ENCODE data around the gene ZRANB1. TPM values are rescaled to one million over a fixed set of nuclear protein-coding genes. Genes with fewer than 3 reads are reported as not detected.
A peak's percentile ranks its signal among the peaks of the same experiment; 100 is the strongest.

The ZRANB1 gene
- total and polyA plus RNA-seq, 2 of the 13 experiments (the other 11 are each of a cell fraction or from before 2014, with no cell fraction given), result 10.3 to 19.6 TPM

DNA sequence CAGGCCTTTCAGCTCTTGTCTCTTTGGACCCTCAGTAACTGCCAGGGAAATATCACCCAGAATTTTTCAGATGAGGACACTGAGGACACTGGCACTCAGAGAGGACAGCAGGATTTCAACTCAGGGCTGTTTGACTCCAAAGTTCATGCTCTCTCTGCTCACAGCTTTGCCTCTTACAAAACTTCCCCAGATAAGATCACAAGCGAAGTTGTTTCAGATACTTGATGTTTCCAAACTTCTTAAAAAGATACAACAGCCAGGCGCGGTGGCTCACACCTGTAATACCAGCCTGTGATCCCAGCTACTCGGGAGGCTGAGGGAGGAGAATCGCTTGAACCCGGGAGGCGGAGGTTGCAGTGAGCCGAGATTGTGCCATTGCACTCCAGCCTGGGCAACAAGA lies 32.4 kb upstream of the ZRANB1 start:
- 3% methylated on average over 8 of the region's 8 CpGs for WGBS (ENCODE audit: low lambda C conversion rate)
- no peaks in the 10 kb centered on the region for H3K27me3 ChIP-seq (ENCODE audit: control insufficient read depth in 1 of 2, insufficient read depth in 2 of 2, low read length in 2 of 2)
- peak overlapping the region; percentile 42 for H3K27ac ChIP-seq (ENCODE audit: extremely low read length, insufficient read depth, low read length)
- H4K20me1 ChIP-seq (ENCODE audit: insufficient read depth, low read length), result no peaks in the 10 kb centered on the region
- in situ Hi-C loops (cut with HindIII; ENCODE audit: extremely low pct_ligation_motif_present, low pct_unique_long_range_greater_than_20kb) (no loop called here), intact Hi-C loops (cut with micrococcal nuclease; ENCODE audit: unreplicated experiment) (no loop called here)
- ChIA-PET POLR2A (interaction anchor here (0.6 to 0.7 kb wide), 2 partner anchors 8 to 108 kb away, joined by 3 read pairs; partner anchors contain the start of gene ABRAXAS2), CTCF (ENCODE audit: low intra/inter-chr PET ratio, low total read pairs) (no interaction called here)
- BruUV-seq (replicated peaks), result no TSS peak
- peak overlapping the region; percentile 37; the same call in 1 of the 2 replicates for H3K9ac ChIP-seq (ENCODE audit: insufficient read depth, low read depth, low read length)
- H3K4me3 ChIP-seq (replicated peaks in 1 of 3; ENCODE audit: insufficient read depth in 1 of 3, low read depth in 2 of 3, low read length in 3 of 3), result peak overlapping the region; percentile 41 to 45 (median 44); a peak in 5 of 6 replicates
- DNase-seq (ENCODE audit: low spot score) (peak; percentile 77), FAIRE-seq (peak; percentile 77), ATAC-seq (peak; percentile 82)
- H3K4me2 ChIP-seq (ENCODE audit: low read depth, low read length), result peak overlapping the region; percentile 71
- H3K9me3 ChIP-seq (ENCODE audit: low read length), result no peaks in the 10 kb centered on the region
- H3K79me2 ChIP-seq (ENCODE audit: insufficient read depth, low read length), result no peaks in the 10 kb centered on the region
- no peaks in the 10 kb centered on the region for H3K36me3 ChIP-seq (replicated peaks in 1 of 2; ENCODE audit: control insufficient read depth in 1 of 2, insufficient read depth in 2 of 2, low read length in 2 of 2)
- H3K4me1 ChIP-seq (ENCODE audit: insufficient read depth, low read length), result peaks cover 63% of the 10 kb centered on the region
- H2AFZ ChIP-seq (ENCODE audit: low read length), result peak overlapping the region; percentile 62
- TF ChIP-seq SALL2 (CRISPR knock-in tag; IDR thresholded peaks at IDR 0.05) (no peak), KDM4B (CRISPR knock-in tag; IDR thresholded peaks at IDR 0.05) (no peak), KDM6A (CRISPR knock-in tag; IDR thresholded peaks at IDR 0.05; ENCODE audit: low read depth) (no peak), AHDC1 (CRISPR knock-in tag; IDR thresholded peaks at IDR 0.05; ENCODE audit: borderline replicate concordance) (no peak; the same call in 1 of the 2 replicates), ZBTB39 (CRISPR knock-in tag; IDR thresholded peaks at IDR 0.05) (no peak), ZNF589 (CRISPR knock-in tag; conservative IDR thresholded peaks at IDR 0.05) (no peak), IRF2 (CRISPR knock-in tag; IDR thresholded peaks at IDR 0.05) (peak; percentile 19; the same call in 1 of the 2 replicates), CEBPG (CRISPR knock-in tag; IDR thresholded peaks at IDR 0.05) (peak; percentile 58), MTA3 (CRISPR knock-in tag; IDR thresholded peaks at IDR 0.05) (no peak)
- TF ChIP-seq, protein P1, sequence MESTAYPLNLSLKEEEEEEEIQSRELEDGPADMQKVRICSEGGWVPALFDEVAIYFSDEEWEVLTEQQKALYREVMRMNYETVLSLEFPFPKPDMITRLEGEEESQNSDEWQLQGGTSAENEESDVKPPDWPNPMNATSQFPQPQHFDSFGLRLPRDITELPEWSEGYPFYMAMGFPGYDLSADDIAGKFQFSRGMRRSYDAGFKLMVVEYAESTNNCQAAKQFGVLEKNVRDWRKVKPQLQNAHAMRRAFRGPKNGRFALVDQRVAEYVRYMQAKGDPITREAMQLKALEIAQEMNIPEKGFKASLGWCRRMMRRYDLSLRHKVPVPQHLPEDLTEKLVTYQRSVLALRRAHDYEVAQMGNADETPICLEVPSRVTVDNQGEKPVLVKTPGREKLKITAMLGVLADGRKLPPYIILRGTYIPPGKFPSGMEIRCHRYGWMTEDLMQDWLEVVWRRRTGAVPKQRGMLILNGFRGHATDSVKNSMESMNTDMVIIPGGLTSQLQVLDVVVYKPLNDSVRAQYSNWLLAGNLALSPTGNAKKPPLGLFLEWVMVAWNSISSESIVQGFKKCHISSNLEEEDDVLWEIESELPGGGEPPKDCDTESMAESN (CRISPR knock-in tag; conservative IDR thresholded peaks at IDR 0.05), result no peak
- TF ChIP-seq, protein P2, sequence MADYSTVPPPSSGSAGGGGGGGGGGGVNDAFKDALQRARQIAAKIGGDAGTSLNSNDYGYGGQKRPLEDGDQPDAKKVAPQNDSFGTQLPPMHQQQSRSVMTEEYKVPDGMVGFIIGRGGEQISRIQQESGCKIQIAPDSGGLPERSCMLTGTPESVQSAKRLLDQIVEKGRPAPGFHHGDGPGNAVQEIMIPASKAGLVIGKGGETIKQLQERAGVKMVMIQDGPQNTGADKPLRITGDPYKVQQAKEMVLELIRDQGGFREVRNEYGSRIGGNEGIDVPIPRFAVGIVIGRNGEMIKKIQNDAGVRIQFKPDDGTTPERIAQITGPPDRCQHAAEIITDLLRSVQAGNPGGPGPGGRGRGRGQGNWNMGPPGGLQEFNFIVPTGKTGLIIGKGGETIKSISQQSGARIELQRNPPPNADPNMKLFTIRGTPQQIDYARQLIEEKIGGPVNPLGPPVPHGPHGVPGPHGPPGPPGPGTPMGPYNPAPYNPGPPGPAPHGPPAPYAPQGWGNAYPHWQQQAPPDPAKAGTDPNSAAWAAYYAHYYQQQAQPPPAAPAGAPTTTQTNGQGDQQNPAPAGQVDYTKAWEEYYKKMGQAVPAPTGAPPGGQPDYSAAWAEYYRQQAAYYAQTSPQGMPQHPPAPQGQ (CRISPR knock-in tag; IDR thresholded peaks at IDR 0.05; ENCODE audit: borderline replicate concordance), result no peak
- TF ChIP-seq, protein P3, sequence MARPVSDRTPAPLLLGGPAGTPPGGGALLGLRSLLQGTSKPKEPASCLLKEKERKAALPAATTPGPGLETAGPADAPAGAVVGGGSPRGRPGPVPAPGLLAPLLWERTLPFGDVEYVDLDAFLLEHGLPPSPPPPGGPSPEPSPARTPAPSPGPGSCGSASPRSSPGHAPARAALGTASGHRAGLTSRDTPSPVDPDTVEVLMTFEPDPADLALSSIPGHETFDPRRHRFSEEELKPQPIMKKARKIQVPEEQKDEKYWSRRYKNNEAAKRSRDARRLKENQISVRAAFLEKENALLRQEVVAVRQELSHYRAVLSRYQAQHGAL (CRISPR knock-in tag; IDR thresholded peaks at IDR 0.05; ENCODE audit: not compliant biosample characterization), result no peak

All from HepG2 (cell line).